Epithelial cell of esophagus (primary cell): Measurements from ENCODE around the gene CCDC13.

ENCODE experiments used
- DNase-seq: peaks from one replicate; pipeline ENCODE4 v3.0.0; 2010; ENCODE audit warnings: low read depth
- H3K4me3 ChIP-seq: 2 replicates; pipeline ENCODE4 v1.5.1; 2011; ENCODE audit warnings: mild to moderate bottlenecking, low read length, control low read depth
- CTCF ChIP-seq: IDR thresholded peaks from 2 replicates; pipeline ENCODE4 v1.5.1; 2011; ENCODE audit warnings: low read depth, mild to moderate bottlenecking, low read length, control low read depth, inconsistent platforms; ENCODE audit not compliant: insufficient read depth; ENCODE audit errors: missing control alignments

Gene CCDC13

GRCh38 chr3:42749753-42750231 lies 23.3 kb downstream of the CCDC13 start:
- no peak overlapping the region for H3K4me3 ChIP-seq
- TF ChIP-seq CTCF, result peak; percentile 66
- DNase-seq, result peak; percentile 38

- H3K4me3 ChIP-seq, result no peak overlapping the region
- DNase-seq, result no peak
- TF ChIP-seq CTCF, result no peak
These were observed 23.9 kb downstream of the CCDC13 start for GRCh38 chr3:42749025-42749752.

GRCh38 chr3:42747581-42747980 lies 25.5 kb downstream of the CCDC13 start:
- no peak for TF ChIP-seq CTCF
- no peak overlapping the region for H3K4me3 ChIP-seq
- peak; percentile 58 for DNase-seq

- no peak for TF ChIP-seq CTCF
- DNase-seq, result no peak
- H3K4me3 ChIP-seq, result no peak overlapping the region
These were observed 26.3 kb downstream of the CCDC13 start for GRCh38 chr3:42746455-42747450.

- no peak for TF ChIP-seq CTCF
- no peak for DNase-seq
- no peak overlapping the region for H3K4me3 ChIP-seq
These were observed 27.1 kb downstream of the CCDC13 start for GRCh38 chr3:42745776-42746454.

GRCh38 chr3:42745291-42745745 lies 27.7 kb downstream of the CCDC13 start:
- TF ChIP-seq CTCF, result no peak

More at GRCh38 chr3:42745291-42745745, 27.7 kb downstream of the CCDC13 start:
- no peak for DNase-seq
- H3K4me3 ChIP-seq, result no peak overlapping the region
